Keratinocyte (primary cell): Measurements from ENCODE around the gene AGPS.
"Not testable (repeated sequence)": the region's sequence is repeated elsewhere in the genome, so short reads cannot be mapped to it uniquely, and the experiment has no call there.

Experiments
- EZH2 ChIP-seq: IDR thresholded peaks from one replicate; pipeline ENCODE4 v1.6.1; 2012; ENCODE audit warnings: inconsistent platforms, mild to moderate bottlenecking, low read length, moderate library complexity
- TF ChIP-seq, protein P1 (sequence below), 3 experiments: IDR thresholded peaks in 1 of 3; conservative IDR thresholded peaks in 1 of 3; optimal IDR thresholded peaks in 1 of 3; 2 replicates in 2 of 3; 3 replicates in 1 of 3; pipeline versions ENCODE3 to v1.5.1; 2011; ENCODE audit warnings: low read length in 3 of 3, mild to moderate bottlenecking in 3 of 3, moderate library complexity in 2 of 3, control low read depth in 1 of 3, inconsistent platforms in 1 of 3; ENCODE audit not compliant: insufficient read depth in 2 of 3; ENCODE audit errors: extremely low read depth in 1 of 3

- TF ChIP-seq, protein P1, sequence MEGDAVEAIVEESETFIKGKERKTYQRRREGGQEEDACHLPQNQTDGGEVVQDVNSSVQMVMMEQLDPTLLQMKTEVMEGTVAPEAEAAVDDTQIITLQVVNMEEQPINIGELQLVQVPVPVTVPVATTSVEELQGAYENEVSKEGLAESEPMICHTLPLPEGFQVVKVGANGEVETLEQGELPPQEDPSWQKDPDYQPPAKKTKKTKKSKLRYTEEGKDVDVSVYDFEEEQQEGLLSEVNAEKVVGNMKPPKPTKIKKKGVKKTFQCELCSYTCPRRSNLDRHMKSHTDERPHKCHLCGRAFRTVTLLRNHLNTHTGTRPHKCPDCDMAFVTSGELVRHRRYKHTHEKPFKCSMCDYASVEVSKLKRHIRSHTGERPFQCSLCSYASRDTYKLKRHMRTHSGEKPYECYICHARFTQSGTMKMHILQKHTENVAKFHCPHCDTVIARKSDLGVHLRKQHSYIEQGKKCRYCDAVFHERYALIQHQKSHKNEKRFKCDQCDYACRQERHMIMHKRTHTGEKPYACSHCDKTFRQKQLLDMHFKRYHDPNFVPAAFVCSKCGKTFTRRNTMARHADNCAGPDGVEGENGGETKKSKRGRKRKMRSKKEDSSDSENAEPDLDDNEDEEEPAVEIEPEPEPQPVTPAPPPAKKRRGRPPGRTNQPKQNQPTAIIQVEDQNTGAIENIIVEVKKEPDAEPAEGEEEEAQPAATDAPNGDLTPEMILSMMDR (optimal IDR thresholded peaks at IDR 0.05 in 1 of 3, IDR thresholded peaks at IDR 0.05 in 1 of 3, conservative IDR thresholded peaks at IDR 0.05 in 1 of 3; ENCODE audit: extremely low read depth in 1 of 3, insufficient read depth in 2 of 3, low read length in 3 of 3) = not testable (repeated sequence)
- TF ChIP-seq EZH2 = not testable (repeated sequence)
Observed at GRCh38 chr2:177351121-177351520, 41.5 kb upstream of the AGPS start.
